Glomerular visceral epithelial cell (primary cell): Measurements from ENCODE around the gene MAP4K4.

ENCODE experiments used
- DNase-seq: peaks from one replicate; pipeline ENCODE4 v3.0.0-alpha.2; 2016; ENCODE audit errors: extremely low spot score

MAP4K4 gene

DNA sequence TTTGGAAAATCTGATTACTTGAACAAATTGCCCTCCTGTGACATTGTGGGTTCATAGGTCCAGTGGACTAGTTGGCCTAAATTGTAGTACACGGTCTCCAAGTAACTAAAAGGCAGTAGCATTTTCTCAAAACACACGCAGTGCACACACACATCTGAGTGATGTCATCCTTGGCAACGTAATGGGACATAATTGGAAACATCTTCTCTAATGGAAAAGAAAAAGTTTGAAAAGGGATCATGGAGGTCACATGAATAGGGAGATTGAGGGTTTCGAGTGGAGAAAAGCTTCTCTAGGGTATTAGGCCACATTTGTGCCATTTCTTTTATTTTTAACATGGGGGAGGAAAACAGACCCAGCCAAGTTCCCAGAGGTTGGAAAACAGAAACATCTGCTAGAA lies 93.3 kb downstream of the MAP4K4 start:
- no peak for DNase-seq

GRCh38 chr2:101792208-101792607 lies 94.7 kb downstream of the MAP4K4 start:
- no peak for DNase-seq

- no peak for DNase-seq
Measured at GRCh38 chr2:101793277-101793969, 95.9 kb downstream of the MAP4K4 start.

DNA sequence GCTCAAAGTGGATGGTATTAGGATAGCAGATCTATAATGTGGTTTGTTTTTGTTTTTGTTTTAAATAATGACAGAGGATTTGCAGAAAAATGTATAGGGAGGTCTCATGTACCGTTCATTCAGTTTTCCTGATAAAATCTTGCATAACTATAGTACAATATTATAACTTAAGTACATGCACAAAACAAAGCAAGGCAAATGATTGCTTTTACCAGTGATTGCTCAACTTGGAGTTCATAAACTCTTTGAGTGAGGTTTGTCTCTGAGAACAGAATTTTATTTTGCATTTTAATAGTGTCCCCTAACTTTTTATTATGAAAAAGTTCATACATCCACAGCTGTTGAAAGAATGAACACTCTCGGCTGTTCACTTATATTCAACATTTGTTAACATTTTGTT lies 96.6 kb downstream of the MAP4K4 start:
- DNase-seq: no peak

- DNase-seq: no peak
Measured at GRCh38 chr2:101795033-101795432, 97.5 kb downstream of the MAP4K4 start.

DNA sequence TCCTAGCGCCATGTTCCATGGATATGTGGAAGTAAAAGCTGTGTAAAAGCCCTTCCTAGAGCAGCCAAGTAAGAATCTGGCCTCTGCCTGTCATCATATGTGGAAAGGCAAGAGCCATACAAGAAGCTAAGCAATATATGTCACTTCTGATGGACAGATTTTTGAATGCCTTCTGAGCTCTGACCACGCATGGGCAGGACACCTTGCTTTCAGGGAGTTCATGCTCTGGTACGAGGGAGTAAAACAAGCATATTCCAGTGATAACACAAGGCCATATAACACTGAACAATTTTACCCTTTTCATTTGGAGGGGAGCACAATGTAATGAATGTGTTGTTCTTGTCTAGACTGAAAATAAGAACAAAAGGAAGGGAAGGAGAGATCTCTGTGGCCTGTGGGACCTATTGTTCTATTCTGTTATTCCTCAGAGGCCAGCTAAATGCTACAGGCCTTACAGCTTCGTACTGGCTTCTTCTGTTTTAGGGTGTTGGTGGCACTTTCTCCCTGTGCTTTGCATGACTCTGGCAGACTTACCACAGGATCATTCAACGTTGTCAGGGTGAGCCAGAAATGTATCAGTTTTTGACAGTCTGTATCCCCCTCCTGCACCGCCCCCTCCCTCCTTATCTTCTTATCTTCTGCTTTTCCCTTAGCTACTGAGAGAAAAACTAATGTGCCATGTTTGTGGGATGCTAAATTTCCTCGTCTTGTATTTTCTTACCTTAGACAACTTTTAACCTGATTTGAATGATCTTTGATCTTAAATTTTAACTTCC lies 99.5 kb downstream of the MAP4K4 start:
- DNase-seq: no peak

DNA sequence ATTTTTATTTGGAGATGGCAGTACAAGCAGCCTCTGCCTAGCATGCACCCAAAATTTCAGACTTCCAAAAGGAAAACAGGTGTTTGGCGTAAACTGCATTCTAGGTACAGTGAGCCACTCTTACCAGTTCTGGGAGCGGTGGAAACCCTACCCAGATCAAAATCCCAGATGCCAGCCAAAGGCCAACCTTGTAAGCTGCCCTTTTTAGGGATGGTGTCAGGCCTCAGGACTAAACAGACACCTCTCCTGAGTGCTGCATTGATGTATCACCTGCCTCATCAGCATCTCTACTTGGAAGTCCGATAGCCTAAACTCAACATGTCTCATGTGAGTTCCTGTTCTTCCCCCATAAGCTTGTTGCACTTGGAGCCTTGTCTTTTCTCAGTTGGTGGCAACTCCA lies 104.0 kb downstream of the MAP4K4 start:
- DNase-seq: no peak

DNA sequence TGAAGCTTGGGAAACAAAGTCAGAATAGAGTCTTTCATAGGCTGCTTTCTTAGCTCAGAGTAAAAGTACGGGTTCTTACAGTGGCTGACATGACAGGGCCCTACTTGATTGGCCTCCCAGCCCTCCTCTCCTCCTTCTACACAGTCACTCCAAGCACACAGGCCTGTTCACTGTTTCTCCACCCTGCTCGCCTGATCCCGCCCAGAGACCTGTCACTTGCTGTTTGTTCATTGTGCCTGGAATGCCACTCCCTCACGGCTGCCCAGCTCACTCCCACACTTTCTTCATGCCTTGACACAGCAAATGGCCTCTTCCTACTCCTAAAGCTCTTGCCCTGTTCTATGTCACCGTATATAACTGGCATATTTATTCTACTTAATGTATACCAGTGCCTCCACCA lies 104.8 kb downstream of the MAP4K4 start:
- DNase-seq: no peak

DNA sequence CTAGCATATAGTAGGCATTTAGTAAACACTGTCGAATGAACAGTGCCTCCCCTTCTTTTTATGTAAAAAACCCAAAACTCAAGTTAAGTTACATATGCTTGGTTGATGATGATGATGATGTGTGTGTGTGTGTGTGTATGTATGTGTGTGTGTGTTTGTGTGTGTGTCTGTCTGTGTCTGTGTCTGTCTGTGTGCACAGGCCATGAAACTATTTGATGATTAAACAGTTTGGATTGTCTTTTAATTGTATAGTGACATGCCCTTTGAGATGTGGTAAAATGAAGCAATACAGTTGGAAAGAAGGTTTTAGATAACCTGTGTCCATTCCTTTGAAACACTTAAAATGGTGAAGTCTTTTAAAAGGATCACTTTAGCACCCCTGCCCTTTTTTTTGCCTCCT lies 105.6 kb downstream of the MAP4K4 start:
- peak; percentile 81 for DNase-seq

DNA sequence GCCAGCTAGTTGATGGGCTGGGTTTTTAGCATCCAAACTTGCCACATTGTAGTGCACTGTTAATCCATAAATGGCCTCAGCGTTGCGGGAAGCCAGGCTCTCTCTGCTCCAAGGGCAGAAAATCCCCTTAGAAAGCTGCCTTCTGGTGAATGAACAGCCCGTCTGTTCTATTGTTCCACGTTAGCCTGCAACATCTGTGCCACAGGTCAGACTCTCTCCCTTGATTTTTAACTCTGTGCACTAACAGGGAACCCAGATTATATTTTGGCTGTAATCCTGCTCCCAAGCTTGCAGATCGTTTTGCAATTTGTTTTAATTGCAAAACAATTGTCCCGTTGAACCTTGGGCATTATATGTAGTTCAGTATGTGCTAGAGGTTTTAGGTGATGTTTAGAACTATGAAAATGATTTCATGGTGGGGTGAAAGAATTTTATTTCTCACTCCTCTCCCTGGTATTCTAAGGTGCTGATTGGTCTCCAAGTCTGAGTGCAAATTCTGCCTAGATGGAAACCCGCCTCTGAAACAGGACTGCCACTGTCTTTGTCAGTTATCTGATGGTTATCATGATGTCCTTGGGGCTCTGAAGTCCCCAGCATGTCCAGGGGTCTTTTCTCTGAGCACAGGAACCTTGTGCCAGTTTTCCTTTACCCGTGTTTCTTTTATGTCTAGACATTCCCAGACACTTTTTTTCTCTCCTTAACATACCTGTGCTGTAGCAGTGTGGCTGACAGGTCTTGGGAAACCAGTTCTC lies 106.6 kb downstream of the MAP4K4 start:
- no peak for DNase-seq

DNA sequence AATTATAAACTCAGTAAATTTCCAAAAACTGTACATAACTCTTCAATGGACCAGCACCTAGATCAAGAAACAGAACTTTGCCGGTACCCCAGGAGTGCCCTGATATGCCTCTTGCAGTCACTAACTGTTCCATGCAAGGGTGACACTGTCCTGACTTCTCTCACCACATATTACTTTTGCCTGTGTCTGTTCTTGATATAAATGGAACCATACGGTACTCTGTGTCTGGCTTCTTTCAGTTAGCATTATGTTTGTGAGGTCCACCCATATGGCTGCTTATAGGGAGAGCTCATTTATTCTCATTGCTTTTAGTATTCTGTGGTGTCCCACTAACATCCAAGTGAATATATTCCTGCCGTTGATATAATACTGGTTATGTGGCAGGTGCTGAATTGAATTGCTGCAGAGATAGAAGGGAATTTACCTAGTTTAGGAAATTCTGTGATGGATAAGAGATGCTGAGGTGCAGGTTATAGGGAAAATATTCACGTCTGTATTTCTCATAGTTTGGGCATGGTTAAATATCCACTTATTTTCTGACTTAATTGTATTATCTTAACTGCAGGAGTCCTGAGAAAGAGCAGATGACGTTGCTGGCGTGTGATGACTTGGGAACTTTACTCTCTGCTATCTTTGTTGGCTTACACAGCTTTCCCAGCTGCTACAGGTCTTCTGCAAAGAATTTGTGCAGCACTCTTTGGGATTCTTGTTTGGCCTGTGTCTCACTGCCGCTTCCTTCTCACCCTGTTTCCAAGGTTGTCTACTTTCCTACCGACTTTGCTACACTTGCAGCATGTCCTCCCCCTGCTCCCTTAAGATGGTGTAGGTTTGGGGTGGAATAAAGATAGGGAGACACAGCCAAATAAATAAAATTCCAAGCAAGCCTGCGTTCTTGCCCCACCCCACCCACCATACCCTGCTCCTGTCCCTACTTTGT lies 107.9 kb downstream of the MAP4K4 start:
- DNase-seq: no peak

DNA sequence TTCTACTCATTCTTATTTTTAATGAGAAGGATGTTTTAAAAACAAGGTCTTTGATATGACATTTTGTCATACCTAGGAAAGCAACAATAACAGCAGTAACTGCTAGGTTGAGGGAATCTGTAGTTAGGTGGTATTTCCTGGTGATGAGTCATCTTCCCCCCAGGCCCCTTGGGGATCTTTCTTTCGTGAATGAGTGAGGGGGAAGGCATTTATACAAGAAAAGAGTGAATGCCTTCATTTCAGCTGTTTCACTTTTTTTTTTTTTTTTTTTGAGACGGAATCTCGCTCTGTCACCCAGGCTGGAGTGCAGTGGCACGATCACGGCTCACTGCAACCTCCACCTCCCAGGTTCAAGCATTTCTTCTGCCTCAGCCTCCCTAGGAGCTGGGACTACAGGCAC lies 108.6 kb downstream of the MAP4K4 start:
- DNase-seq: peak; percentile 86

GRCh38 chr2:101806701-101807100 lies 109.2 kb downstream of the MAP4K4 start:
- no peak for DNase-seq

GRCh38 chr2:101807242-101807641 lies 109.7 kb downstream of the MAP4K4 start:
- no peak for DNase-seq

- no peak for DNase-seq
Measured at GRCh38 chr2:101808006-101808562, 110.6 kb downstream of the MAP4K4 start.

GRCh38 chr2:101809698-101810097 lies 112.2 kb downstream of the MAP4K4 start:
- no peak for DNase-seq

DNA sequence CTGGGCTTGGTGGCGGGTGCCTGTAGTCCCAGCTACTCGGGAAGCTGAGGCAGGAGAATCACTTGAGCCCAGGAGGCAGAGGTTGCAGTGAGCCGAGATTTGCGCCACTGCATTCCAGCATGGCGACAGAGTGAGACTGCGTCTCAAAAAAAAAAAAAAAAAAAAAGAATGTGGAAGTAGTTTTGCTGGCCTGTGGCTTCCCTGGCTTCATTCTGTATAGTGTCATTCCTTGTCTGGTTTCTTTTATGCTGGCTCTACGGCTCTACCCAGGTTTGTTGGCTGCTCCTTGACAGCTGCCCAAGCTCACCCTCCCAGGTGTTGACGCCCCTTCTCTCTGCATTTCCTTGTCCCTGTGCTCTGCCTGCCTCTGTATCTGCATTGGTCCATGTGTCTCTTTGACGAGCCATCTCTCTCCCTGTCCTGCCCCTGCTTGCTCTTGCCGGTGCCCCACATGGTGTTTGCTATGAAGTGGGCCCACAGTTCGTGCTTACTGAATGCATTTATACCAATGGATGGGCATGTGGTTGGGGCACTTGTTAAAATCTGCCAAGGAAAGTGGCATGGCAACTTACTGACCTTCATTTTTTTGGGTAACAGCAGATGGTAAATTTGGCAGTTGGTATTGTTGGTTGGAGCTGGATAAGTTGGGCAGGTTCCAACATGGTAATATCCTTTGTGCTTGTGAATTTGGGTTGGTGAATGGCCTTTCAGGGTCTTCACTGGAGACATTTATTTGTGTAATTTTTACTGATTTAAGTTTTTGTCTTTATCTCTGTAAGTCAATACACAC lies 113.9 kb downstream of the MAP4K4 start:
- no peak for DNase-seq

DNA sequence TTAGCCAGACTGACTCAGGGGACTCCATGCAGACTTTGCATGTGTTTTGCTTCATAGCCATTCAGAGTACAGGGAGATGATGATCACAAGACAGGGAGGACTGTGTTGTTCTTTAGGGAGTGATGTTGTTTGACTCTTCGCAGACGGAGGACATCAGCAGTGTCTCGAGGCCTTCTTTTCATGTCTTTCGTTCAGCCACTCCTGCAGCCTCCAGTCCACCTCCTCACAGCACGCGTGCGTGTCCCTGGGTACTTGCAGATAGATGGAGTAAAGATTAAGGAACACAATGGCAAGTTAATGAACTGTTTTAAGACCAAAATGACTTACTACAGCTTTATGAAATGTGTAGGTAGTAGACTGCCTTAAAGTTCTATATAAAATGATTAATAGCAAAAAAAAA lies 114.7 kb downstream of the MAP4K4 start:
- no peak for DNase-seq

GRCh38 chr2:101814752-101815151 lies 117.2 kb downstream of the MAP4K4 start:
- DNase-seq: no peak

DNA sequence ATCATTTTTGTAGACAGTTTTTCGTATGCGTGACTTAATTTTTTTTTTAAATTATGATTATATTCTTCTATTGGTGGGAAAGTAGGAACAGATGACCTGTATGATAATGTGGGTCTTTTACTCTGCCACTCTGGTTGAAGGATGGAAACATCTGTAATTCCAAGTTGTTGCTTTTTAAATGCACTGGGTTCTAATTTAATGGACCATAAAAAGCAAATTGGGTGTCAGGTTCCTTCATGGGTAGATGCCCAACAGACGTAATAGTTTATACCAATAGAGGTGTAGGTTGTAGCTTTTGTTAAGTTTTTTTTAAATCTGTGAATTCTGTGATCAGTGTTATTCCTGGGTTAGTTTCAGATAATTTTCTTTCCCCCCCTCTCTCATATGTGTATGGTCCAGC lies 117.6 kb downstream of the MAP4K4 start:
- DNase-seq: no peak
